ENCODE results near the gene PGF. TPM values are rescaled to one million over a fixed set of nuclear protein-coding genes. Genes with fewer than 3 reads are reported as not detected.

Gene PGF
- total and polyA plus RNA-seq, 2 donors, result 7.0 to 7.5 TPM

DNA sequence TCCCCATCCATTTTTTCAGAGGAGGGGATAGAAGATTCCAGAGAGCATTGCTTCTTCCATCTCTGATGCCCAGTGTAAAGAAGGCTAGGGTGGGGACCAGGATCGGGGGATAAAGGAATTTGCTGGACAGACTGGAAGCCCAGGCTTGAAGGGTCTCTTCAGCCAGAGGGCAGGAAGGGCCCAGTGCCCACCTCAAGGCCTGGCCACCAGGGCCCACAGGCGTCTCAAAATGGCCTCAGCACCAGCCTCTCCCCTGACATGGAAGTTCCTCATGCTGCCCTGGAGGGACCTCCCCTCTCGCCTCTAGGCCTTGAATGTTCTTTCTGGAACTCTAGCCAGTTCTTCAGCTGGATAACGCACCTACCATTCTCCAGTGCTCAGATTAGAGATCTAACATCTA is 35.1 kb downstream of the PGF start:
- Histone ChIP-seq H3K9me3 (ENCODE audit: control insufficient read depth in 2 of 2, insufficient read depth in 1 of 2, low read length in 1 of 2) (no peaks in the 10 kb centered on the region), H3K4me1 (ENCODE audit: control insufficient read depth in 2 of 2, insufficient read depth in 2 of 2, low read length in 2 of 2) (peaks cover 0 to 27% of the 10 kb centered on the region in 2 donors), H3K36me3 (ENCODE audit: control insufficient read depth in 2 of 2, insufficient read depth in 2 of 2, low read length in 1 of 2) (no peaks in the 10 kb centered on the region), H3K27ac (ENCODE audit: low read depth in 1 of 2, low read length in 1 of 2) (no peak overlapping the region), H3K4me3 (ENCODE audit: low read length in 2 of 2) (no peak overlapping the region), H3K27me3 (ENCODE audit: control insufficient read depth in 2 of 2, insufficient read depth in 1 of 2, low read length in 1 of 2) (peaks cover 0 to 8% of the 10 kb centered on the region in 2 donors)
- 98% methylated on average over 4 of the region's 4 CpGs for WGBS
- no peak for DNase-seq (ENCODE audit: low read depth in 6 of 9, low spot score in 9 of 9)

- peaks cover 0 to 27% of the 10 kb centered on the region in 2 donors for H3K4me1 ChIP-seq (ENCODE audit: control insufficient read depth in 2 of 2, insufficient read depth in 2 of 2, low read length in 2 of 2)
- no peak overlapping the region for H3K4me3 ChIP-seq (ENCODE audit: low read length in 2 of 2)
- no peak for DNase-seq (ENCODE audit: low read depth in 6 of 9, low spot score in 9 of 9)
- WGBS, result 94% methylated on average over 22 of the region's 22 CpGs
- H3K27me3 ChIP-seq (ENCODE audit: control insufficient read depth in 2 of 2, insufficient read depth in 1 of 2, low read length in 1 of 2), result peaks cover 0 to 8% of the 10 kb centered on the region in 2 donors
- H3K9me3 ChIP-seq (ENCODE audit: control insufficient read depth in 2 of 2, insufficient read depth in 1 of 2, low read length in 1 of 2), result no peaks in the 10 kb centered on the region
- H3K27ac ChIP-seq (ENCODE audit: low read depth in 1 of 2, low read length in 1 of 2), result no peak overlapping the region
- no peaks in the 10 kb centered on the region for H3K36me3 ChIP-seq (ENCODE audit: control insufficient read depth in 2 of 2, insufficient read depth in 2 of 2, low read length in 1 of 2)
Observed at GRCh38 chr14:74919421-74920165, 35.8 kb downstream of the PGF start.

GRCh38 chr14:74918380-74918779 is 37.0 kb downstream of the PGF start:
- Histone ChIP-seq H3K36me3 (ENCODE audit: control insufficient read depth in 2 of 2, insufficient read depth in 2 of 2, low read length in 1 of 2) (no peaks in the 10 kb centered on the region), H3K9me3 (ENCODE audit: control insufficient read depth in 2 of 2, insufficient read depth in 1 of 2, low read length in 1 of 2) (no peaks in the 10 kb centered on the region), H3K4me3 (ENCODE audit: low read length in 2 of 2) (no peak overlapping the region), H3K27me3 (ENCODE audit: control insufficient read depth in 2 of 2, insufficient read depth in 1 of 2, low read length in 1 of 2) (peaks cover 0 to 6% of the 10 kb centered on the region in 2 donors), H3K4me1 (ENCODE audit: control insufficient read depth in 2 of 2, insufficient read depth in 2 of 2, low read length in 2 of 2) (peaks cover 0 to 36% of the 10 kb centered on the region in 2 donors), H3K27ac (ENCODE audit: low read depth in 1 of 2, low read length in 1 of 2) (no peak overlapping the region)
- no peak for DNase-seq (ENCODE audit: low read depth in 6 of 9, low spot score in 9 of 9)
- 97% methylated on average over 9 of the region's 9 CpGs for whole genome bisulfite sequencing

DNA sequence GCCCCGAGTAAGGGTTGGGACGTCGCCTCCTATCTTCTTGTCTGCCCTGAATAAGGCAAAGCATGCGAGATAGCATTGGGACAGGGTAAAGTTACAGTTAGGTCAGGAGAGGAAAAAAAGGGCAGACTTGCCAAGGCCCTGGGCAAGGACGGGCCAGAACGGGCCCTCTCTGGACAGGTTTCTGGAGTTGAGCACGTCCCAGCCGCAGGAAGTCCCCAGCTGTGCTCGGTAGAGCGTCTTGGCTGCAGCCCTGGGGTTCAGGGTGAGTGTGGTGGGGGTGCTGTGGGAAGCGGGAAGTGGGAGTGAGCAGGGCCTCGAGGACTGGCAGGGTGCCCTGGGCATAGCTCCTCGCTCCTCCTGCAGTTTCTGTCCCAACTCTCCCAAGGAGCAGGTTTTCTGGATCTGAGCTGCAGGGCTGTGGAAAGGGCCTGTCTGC is 37.7 kb downstream of the PGF start:
- Histone ChIP-seq H3K9me3 (ENCODE audit: control insufficient read depth in 2 of 2, insufficient read depth in 1 of 2, low read length in 1 of 2) (no peaks in the 10 kb centered on the region), H3K27ac (ENCODE audit: low read depth in 1 of 2, low read length in 1 of 2) (peak overlapping the region in 1 of 2 donors; percentile 30), H3K27me3 (ENCODE audit: control insufficient read depth in 2 of 2, insufficient read depth in 1 of 2, low read length in 1 of 2) (peaks cover 0 to 2% of the 10 kb centered on the region in 2 donors), H3K4me3 (ENCODE audit: low read length in 2 of 2) (no peak overlapping the region), H3K36me3 (ENCODE audit: control insufficient read depth in 2 of 2, insufficient read depth in 2 of 2, low read length in 1 of 2) (no peaks in the 10 kb centered on the region), H3K4me1 (ENCODE audit: control insufficient read depth in 2 of 2, insufficient read depth in 2 of 2, low read length in 2 of 2) (peaks cover 7 to 38% of the 10 kb centered on the region in 2 donors)
- no peak for DNase-seq (ENCODE audit: low read depth in 6 of 9, low spot score in 9 of 9)
- WGBS, result 91% methylated on average over 13 of the region's 13 CpGs

- WGBS, result 94% methylated on average over 5 of the region's 5 CpGs
- Histone ChIP-seq H3K27me3 (ENCODE audit: control insufficient read depth in 2 of 2, insufficient read depth in 1 of 2, low read length in 1 of 2) (no peaks in the 10 kb centered on the region), H3K9me3 (ENCODE audit: control insufficient read depth in 2 of 2, insufficient read depth in 1 of 2, low read length in 1 of 2) (no peaks in the 10 kb centered on the region), H3K4me1 (ENCODE audit: control insufficient read depth in 2 of 2, insufficient read depth in 2 of 2, low read length in 2 of 2) (peaks cover 9 to 41% of the 10 kb centered on the region in 2 donors), H3K4me3 (ENCODE audit: low read length in 2 of 2) (no peak overlapping the region), H3K36me3 (ENCODE audit: control insufficient read depth in 2 of 2, insufficient read depth in 2 of 2, low read length in 1 of 2) (no peaks in the 10 kb centered on the region), H3K27ac (ENCODE audit: low read depth in 1 of 2, low read length in 1 of 2) (peak overlapping the region in 1 of 2 donors; percentile 57)
- DNase-seq (ENCODE audit: low read depth in 6 of 9, low spot score in 9 of 9), result no peak
Observed at GRCh38 chr14:74917178-74917543, 38.2 kb downstream of the PGF start.

DNA sequence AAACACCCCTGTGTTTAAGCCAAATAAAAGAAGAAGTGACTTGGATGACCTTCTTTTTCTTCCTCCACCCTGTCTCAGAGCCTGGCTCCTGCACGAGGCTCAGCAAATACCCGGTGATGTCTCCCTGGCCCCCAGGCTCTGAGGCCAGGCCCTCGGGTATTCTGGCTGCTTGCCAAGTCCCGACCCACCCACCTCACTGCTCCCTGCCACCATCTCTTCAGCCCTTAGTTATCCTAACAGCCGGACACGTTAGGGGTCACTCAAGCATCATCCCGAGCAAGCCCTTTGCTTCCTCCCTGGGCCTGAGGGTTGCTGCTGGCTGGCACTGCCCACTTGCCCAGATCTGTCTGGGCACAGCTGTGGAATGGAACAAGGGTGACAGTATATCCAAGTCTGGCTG is 39.6 kb downstream of the PGF start:
- H3K4me1 ChIP-seq (ENCODE audit: control insufficient read depth in 2 of 2, insufficient read depth in 2 of 2, low read length in 2 of 2), result peaks cover 9 to 53% of the 10 kb centered on the region in 2 donors
- 72% methylated on average over 7 of the region's 7 CpGs for WGBS

GRCh38 chr14:74915426-74915825 is 40.0 kb downstream of the PGF start:
- WGBS, result 96% methylated on average over 4 of the region's 4 CpGs
- no peaks in the 10 kb centered on the region for H3K36me3 ChIP-seq (ENCODE audit: control insufficient read depth in 2 of 2, insufficient read depth in 2 of 2, low read length in 1 of 2)
- DNase-seq (ENCODE audit: low read depth in 6 of 9, low spot score in 9 of 9), result no peak
- peaks cover 9 to 53% of the 10 kb centered on the region in 2 donors for H3K4me1 ChIP-seq (ENCODE audit: control insufficient read depth in 2 of 2, insufficient read depth in 2 of 2, low read length in 2 of 2)
- no peak overlapping the region for H3K4me3 ChIP-seq (ENCODE audit: low read length in 2 of 2)
- H3K27ac ChIP-seq (ENCODE audit: low read depth in 1 of 2, low read length in 1 of 2), result no peak overlapping the region
- no peaks in the 10 kb centered on the region for H3K27me3 ChIP-seq (ENCODE audit: control insufficient read depth in 2 of 2, insufficient read depth in 1 of 2, low read length in 1 of 2)
- H3K9me3 ChIP-seq (ENCODE audit: control insufficient read depth in 2 of 2, insufficient read depth in 1 of 2, low read length in 1 of 2), result no peaks in the 10 kb centered on the region

More for the DNA sequence above, 39.6 kb downstream of the PGF start:
- DNase-seq (ENCODE audit: low read depth in 6 of 9, low spot score in 9 of 9), result no peak
- H3K36me3 ChIP-seq (ENCODE audit: control insufficient read depth in 2 of 2, insufficient read depth in 2 of 2, low read length in 1 of 2), result no peaks in the 10 kb centered on the region
- no peak overlapping the region for H3K4me3 ChIP-seq (ENCODE audit: low read length in 2 of 2)
- H3K27ac ChIP-seq (ENCODE audit: low read depth in 1 of 2, low read length in 1 of 2), result no peak overlapping the region
- H3K27me3 ChIP-seq (ENCODE audit: control insufficient read depth in 2 of 2, insufficient read depth in 1 of 2, low read length in 1 of 2), result no peaks in the 10 kb centered on the region
- no peaks in the 10 kb centered on the region for H3K9me3 ChIP-seq (ENCODE audit: control insufficient read depth in 2 of 2, insufficient read depth in 1 of 2, low read length in 1 of 2)

GRCh38 chr14:74913986-74914573 is 41.3 kb downstream of the PGF start:
- no peaks in the 10 kb centered on the region for H3K9me3 ChIP-seq (ENCODE audit: control insufficient read depth in 2 of 2, insufficient read depth in 1 of 2, low read length in 1 of 2)
- H3K4me3 ChIP-seq (ENCODE audit: low read length in 2 of 2), result no peak overlapping the region
- peaks cover 9 to 55% of the 10 kb centered on the region in 2 donors for H3K4me1 ChIP-seq (ENCODE audit: control insufficient read depth in 2 of 2, insufficient read depth in 2 of 2, low read length in 2 of 2)
- 79% methylated on average over 6 of the region's 6 CpGs for WGBS
- peak in 5 of 9 donors; percentile 19 to 63 (median 34) for DNase-seq (ENCODE audit: low read depth in 6 of 9, low spot score in 9 of 9)
- no peaks in the 10 kb centered on the region for H3K27me3 ChIP-seq (ENCODE audit: control insufficient read depth in 2 of 2, insufficient read depth in 1 of 2, low read length in 1 of 2)
- H3K36me3 ChIP-seq (ENCODE audit: control insufficient read depth in 2 of 2, insufficient read depth in 2 of 2, low read length in 1 of 2), result no peaks in the 10 kb centered on the region
- H3K27ac ChIP-seq (ENCODE audit: low read depth in 1 of 2, low read length in 1 of 2), result peak overlapping the region; percentile 53 to 93

DNA sequence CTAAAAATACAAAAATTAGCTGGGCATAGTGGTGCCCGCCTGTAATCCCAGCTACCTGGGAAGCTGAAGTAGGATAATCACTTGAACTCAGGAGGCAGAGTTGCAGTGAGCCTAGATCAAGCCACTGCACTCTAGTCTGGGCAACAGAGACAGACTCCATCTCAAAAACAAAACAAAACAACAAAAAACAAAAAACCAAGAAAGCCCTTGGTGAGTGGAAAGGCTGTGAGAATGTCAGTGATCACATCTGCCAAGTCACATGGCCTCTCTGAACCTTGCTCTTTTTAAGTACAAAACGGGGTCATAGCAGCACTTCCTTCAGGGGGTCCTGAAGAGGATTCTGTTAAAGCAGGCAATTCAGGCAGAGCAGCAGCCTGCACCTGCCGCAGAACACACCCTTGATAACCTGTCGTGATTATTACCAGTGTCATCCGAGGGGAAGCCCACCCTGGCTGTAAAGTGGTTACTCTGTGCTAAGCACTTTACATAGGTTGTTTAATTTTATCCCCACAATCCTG is 41.9 kb downstream of the PGF start:
- Histone ChIP-seq H3K4me3 (ENCODE audit: low read length in 2 of 2) (no peak overlapping the region), H3K36me3 (ENCODE audit: control insufficient read depth in 2 of 2, insufficient read depth in 2 of 2, low read length in 1 of 2) (no peaks in the 10 kb centered on the region), H3K27me3 (ENCODE audit: control insufficient read depth in 2 of 2, insufficient read depth in 1 of 2, low read length in 1 of 2) (no peaks in the 10 kb centered on the region), H3K4me1 (ENCODE audit: control insufficient read depth in 2 of 2, insufficient read depth in 2 of 2, low read length in 2 of 2) (peaks cover 9 to 61% of the 10 kb centered on the region in 2 donors), H3K9me3 (ENCODE audit: control insufficient read depth in 2 of 2, insufficient read depth in 1 of 2, low read length in 1 of 2) (no peaks in the 10 kb centered on the region), H3K27ac (ENCODE audit: low read depth in 1 of 2, low read length in 1 of 2) (peak overlapping the region; percentile 38 to 93)
- DNase-seq (ENCODE audit: low read depth in 6 of 9, low spot score in 9 of 9), result peak; percentile 51 to 92 (median 74)
- WGBS, result 47% methylated on average over 5 of the region's 5 CpGs

All from thymus (tissue), 11 donors.